Stomach (tissue), 19 donors: Measurements from ENCODE around the gene CHRNA10. TPM values are rescaled to one million over a fixed set of nuclear protein-coding genes. Genes with fewer than 3 reads are reported as not detected.

Source experiments
- DNase-seq, 2 donors: peaks; one replicate each; pipeline versions ENCODE4 v3.0.0 to v3.0.0-alpha.2; 2013 to 2019
- H3K27ac ChIP-seq, 5 donors: fragments of 200-600 bp in 4 of 5; sonication (generic) in 4 of 5; one replicate each; pipeline ENCODE4 v1.5.1; 2013 to 2019; ENCODE audit warnings: mild to moderate bottlenecking in 1 of 5, moderate library complexity in 1 of 5
- H3K27me3 ChIP-seq, 3 donors: fragments of 200-600 bp; sonication (generic); one replicate each; pipeline ENCODE4 v1.5.1; 2017 to 2019; ENCODE audit warnings: mixed run types in 1 of 3
- H3K36me3 ChIP-seq, 4 donors: fragments of 200-600 bp; sonication (generic); 1 replicate in 3 of 4; 2 replicates in 1 of 4; pipeline ENCODE4 v1.5.1; 2016 to 2019
- H3K4me1 ChIP-seq, 4 donors: fragments of 200-600 bp; sonication (generic); one replicate each; pipeline ENCODE4 v1.5.1; 2016 to 2019
- H3K4me3 ChIP-seq, 4 donors: fragments of 200-600 bp; sonication (generic) in 3 of 4; one replicate each; pipeline ENCODE4 v1.5.1; 2016 to 2019; ENCODE audit warnings: mild to moderate bottlenecking in 1 of 4
- H3K9me3 ChIP-seq, 4 donors: fragments of 200-600 bp; sonication (generic); one replicate each; pipeline ENCODE4 v1.5.1; 2016 to 2019
- EP300 ChIP-seq: sonication (generic); formaldehyde crosslinking; IDR thresholded peaks from one replicate; pipeline ENCODE4 v1.6.1; 2017; ENCODE audit warnings: antibody characterized with exemption
- POLR2A ChIP-seq, 4 donors: fragments of 450-650 bp; IDR thresholded peaks; one replicate each; pipeline ENCODE4 v1.6.1; 2016; ENCODE audit warnings: antibody characterized with exemption in 4 of 4, control low read depth in 2 of 4, mild to moderate bottlenecking in 1 of 4, moderate library complexity in 1 of 4
- POLR2AphosphoS5 ChIP-seq, 3 donors: sonication (generic); formaldehyde crosslinking; IDR thresholded peaks; one replicate each; pipeline ENCODE4 v1.6.1; 2016; ENCODE audit warnings: antibody characterized with exemption in 3 of 3
- WGBS, 5 donors: extraction: QIAGEN DNeasy Blood & Tissue Kit in 3 of 5; methylation state at CpG; one replicate each; pipeline versions ENCODE4 v1.1.5 to v1.1.7; 2013 to 2018; 5-methylcytosine and 5-hydroxymethylcytosine counted together
- intact Hi-C: fragments of 100-400 bp; cut with DNase I; formaldehyde crosslinking; loops from one replicate; pipeline ENCODE4 v1.15.1; 2023; ENCODE audit warnings: low total_unique reads
- long read RNA-seq, 10 donors: transcript quantifications; one replicate each; lab custom pipeline, GENCODE V29; 2026
- polyA plus RNA-seq, 3 donors: library from polyadenylated mRNA; stranded (reverse); fragments of 200-250 nt; gene quantifications; one replicate each; pipeline ENCODE4 v1.2.3, GENCODE V29; 2013
- total RNA-seq, 5 donors: library from RNA; depleted of rRNA; stranded (reverse); fragments of >200 nt; gene quantifications; one replicate each; pipeline versions ENCODE4 v1.1.0 to v1.2.3, GENCODE V29; 2014 to 2016
- TF ChIP-seq, protein P1 (sequence below), 7 experiments: fragments of 450-650 bp in 4 of 7; fragments of 200-600 bp in 3 of 7; sonication (generic) in 3 of 7; IDR thresholded peaks; one replicate each; pipeline ENCODE4 v1.5.1; 2016 to 2019; ENCODE audit warnings: antibody characterized with exemption in 7 of 7, control low read depth in 2 of 7, mild to moderate bottlenecking in 1 of 7
- donor health status: healthy with polysubstance abuse.
- donor health status: Bipolar disorder and iron deficiency.
- donor health status: healthy.

Gene CHRNA10, protein sequence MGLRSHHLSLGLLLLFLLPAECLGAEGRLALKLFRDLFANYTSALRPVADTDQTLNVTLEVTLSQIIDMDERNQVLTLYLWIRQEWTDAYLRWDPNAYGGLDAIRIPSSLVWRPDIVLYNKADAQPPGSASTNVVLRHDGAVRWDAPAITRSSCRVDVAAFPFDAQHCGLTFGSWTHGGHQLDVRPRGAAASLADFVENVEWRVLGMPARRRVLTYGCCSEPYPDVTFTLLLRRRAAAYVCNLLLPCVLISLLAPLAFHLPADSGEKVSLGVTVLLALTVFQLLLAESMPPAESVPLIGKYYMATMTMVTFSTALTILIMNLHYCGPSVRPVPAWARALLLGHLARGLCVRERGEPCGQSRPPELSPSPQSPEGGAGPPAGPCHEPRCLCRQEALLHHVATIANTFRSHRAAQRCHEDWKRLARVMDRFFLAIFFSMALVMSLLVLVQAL
- total RNA-seq, result 10 to 100 TPM in 1 of 5 donors, 1 to 10 TPM in 2, under 1 TPM in 1, not detected in 1; 0.18 to 22.6 (median 1.4) TPM
- 1 to 10 TPM in 1 of 3 donors, under 1 TPM in 1, not detected in 1; 0.56 to 1.2 TPM for polyA plus RNA-seq
- long read RNA-seq, donor 1, result 0 reads
- long read RNA-seq, donor 2, result 0 reads
- long read RNA-seq, donor 3, partial matches to known transcripts, result 0 of 1 reads
- long read RNA-seq, donor 3, other reads (novel, unspliced or antisense), result 0 of 1 reads
- long read RNA-seq, donor 4, result 0 reads
- long read RNA-seq, donor 5, result 0 reads
- long read RNA-seq, donor 6, result 0 reads
- long read RNA-seq, donor 7, result 0 reads
- long read RNA-seq, donor 8, result 0 reads
- long read RNA-seq, donor 9, result 0 reads
- long read RNA-seq, donor 10, result 0 reads

DNA sequence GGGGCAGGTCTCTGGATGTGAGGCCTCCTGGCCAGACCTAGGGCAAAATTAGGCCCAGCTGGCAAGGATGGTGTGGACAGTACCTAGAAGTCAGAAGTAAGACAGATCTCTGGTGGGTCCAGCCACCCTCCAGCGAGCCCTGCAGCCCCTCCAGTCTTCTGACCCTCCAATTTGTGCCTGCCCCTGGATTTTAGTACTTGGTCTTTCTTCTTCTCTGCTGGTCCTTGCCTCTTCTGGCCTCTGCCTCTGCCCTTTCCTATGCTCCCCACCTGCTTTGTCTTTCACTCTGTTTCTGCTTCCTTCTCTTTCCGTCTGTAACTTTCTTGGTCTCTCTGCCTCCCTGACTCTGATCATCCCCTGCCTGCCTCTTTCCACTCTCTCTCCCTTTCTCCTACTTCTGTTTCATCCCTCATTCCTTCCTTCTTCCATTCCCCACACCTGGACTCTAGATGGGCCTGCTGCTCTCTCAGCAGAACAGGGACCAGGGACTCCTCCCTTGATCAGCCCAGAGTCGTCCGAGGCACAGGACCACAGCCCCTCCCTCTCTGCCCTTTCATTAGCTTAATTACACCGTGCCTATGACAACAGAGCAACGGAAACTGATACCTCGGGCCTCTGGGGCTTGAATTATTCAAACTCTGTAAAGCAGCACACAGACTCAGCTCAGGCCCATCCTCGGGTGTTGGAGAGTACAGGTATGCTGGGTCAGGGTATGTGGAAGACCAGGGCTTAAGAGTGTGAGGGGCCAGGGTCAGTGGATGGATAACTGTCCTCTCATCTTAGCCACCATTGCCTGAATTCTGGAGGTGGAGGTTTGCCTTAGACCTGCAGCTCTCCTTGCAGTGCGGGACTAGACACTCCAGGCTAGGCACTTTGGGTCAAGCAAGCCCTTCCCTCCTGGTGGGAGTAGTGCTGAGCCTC is at the start of gene CHRNA10:
Gene CHRNA10 (minus strand): TSS at position 51 of the 921 bp plus-strand sequence. CDS start 72 bp downstream, outside the sequence.
- Histone ChIP-seq H3K36me3 (peaks cover 61 to 100% (median 99%) of the 10 kb centered on the region in 4 donors), H3K4me3 (no peak within 1 kb of the TSS), H3K27ac (no peak within 1 kb of the TSS), H3K9me3 (no peaks in the 10 kb centered on the region), H3K27me3 (no peaks in the 10 kb centered on the region), H3K4me1 (no peaks in the 10 kb centered on the region)
- TF ChIP-seq POLR2AphosphoS5 (IDR thresholded peaks at IDR 0.05), result no peak
- no peak for TF ChIP-seq POLR2A (IDR thresholded peaks at IDR 0.05)
- TF ChIP-seq, protein P1, sequence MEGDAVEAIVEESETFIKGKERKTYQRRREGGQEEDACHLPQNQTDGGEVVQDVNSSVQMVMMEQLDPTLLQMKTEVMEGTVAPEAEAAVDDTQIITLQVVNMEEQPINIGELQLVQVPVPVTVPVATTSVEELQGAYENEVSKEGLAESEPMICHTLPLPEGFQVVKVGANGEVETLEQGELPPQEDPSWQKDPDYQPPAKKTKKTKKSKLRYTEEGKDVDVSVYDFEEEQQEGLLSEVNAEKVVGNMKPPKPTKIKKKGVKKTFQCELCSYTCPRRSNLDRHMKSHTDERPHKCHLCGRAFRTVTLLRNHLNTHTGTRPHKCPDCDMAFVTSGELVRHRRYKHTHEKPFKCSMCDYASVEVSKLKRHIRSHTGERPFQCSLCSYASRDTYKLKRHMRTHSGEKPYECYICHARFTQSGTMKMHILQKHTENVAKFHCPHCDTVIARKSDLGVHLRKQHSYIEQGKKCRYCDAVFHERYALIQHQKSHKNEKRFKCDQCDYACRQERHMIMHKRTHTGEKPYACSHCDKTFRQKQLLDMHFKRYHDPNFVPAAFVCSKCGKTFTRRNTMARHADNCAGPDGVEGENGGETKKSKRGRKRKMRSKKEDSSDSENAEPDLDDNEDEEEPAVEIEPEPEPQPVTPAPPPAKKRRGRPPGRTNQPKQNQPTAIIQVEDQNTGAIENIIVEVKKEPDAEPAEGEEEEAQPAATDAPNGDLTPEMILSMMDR (IDR thresholded peaks at IDR 0.05), result no peak
- no peak for TF ChIP-seq EP300
- 69 to 78% (median 73%) methylated on average over 9 of the region's 9 CpGs for WGBS, 5 donors
- intact Hi-C loops, result no loop called here
- DNase-seq, result no peak

DNA sequence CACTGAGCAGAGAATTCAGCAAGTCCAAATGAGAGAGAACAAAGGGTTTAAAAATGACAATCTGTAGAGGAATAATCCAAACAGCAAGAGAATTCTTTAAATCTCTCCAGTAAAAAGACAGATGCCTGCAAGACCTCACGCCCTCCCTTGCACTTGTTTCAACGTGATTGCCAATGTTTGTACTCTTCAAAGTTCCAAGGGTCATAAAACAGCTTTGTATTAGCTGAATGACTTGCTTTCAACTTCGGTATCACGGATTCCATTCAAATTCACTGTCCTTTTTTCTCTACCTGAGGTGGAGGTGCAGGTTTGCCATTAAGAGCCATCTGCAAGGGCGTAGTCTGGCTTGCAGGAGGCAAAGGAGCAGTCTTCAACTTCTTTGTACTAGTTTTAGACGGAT is 41.1 kb upstream of the CHRNA10 start:
- WGBS, 5 donors, result 66 to 73% (median 68%) methylated on average over 6 of the region's 6 CpGs
- Histone ChIP-seq H3K27ac (no peak overlapping the region), H3K36me3 (peaks cover 53 to 98% (median 95%) of the 10 kb centered on the region in 4 donors), H3K27me3 (no peaks in the 10 kb centered on the region), H3K9me3 (no peaks in the 10 kb centered on the region), H3K4me3 (no peak overlapping the region), H3K4me1 (no peaks in the 10 kb centered on the region)
- intact Hi-C loops, result no loop called here
- no peak for TF ChIP-seq EP300
- TF ChIP-seq, protein P1 (IDR thresholded peaks at IDR 0.05), result no peak
- TF ChIP-seq POLR2A (IDR thresholded peaks at IDR 0.05), result no peak
- TF ChIP-seq POLR2AphosphoS5 (IDR thresholded peaks at IDR 0.05), result no peak
- no peak for DNase-seq

DNA sequence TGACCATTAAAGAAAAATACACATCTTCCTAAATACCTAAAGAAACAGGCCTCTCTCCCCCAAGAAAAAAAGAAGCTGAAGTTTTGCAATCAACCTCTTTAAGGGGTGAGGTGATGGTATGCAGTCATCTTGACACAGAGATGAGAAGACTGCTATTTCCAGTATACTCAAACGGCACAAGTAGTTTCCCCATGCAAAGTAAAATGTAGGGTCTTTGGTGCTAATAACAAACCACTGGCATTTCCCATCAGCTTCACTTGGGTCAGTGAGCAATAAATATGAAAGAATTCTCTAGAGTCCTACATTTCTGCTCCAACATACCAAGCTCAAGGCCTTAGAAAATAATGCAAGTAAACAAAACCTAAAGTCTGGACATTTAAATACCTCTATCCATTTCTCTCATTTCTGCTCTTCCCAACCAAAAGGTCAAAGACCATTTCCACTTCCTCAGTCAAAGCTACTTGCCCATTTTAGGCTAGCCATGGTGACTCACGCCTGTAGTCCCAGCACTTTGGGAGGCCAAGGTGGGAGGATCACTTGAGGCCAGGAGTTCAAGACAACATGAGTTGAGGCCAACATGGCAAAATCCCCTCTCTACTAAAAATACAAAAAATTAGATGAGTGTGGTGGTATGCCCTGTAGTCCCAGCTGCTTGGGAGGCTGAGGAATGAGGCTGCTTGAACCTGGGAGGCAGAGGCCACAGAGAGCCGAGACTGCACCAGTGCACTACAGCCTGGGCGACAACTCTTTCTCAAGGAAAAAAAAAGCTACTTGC is 39.5 kb upstream of the CHRNA10 start:
- H3K36me3 ChIP-seq, result peaks cover 43 to 97% (median 93%) of the 10 kb centered on the region in 4 donors
- no peak overlapping the region for H3K4me3 ChIP-seq
- H3K4me1 ChIP-seq, result no peaks in the 10 kb centered on the region
- DNase-seq, result no peak
- intact Hi-C loops, result no loop called here
- H3K9me3 ChIP-seq, result no peaks in the 10 kb centered on the region
- no peak overlapping the region for H3K27ac ChIP-seq
- H3K27me3 ChIP-seq, result no peaks in the 10 kb centered on the region
- TF ChIP-seq, protein P1 (IDR thresholded peaks at IDR 0.05), result no peak
- WGBS, 5 donors, result 92 to 97% (median 95%) methylated on average over 4 of the region's 4 CpGs
